HCT116 (cell line): ENCODE measurements around the gene IRS1. TPM values are rescaled to one million over a fixed set of nuclear protein-coding genes. Genes with fewer than 3 reads are reported as not detected.

Experiments used
- ATAC-seq: fragments of 200-7000 bp; cut with Tn5 transposase; 2 replicates; pipeline ENCODE4 v1.9.1; 2020; ENCODE audit warnings: mild to moderate bottlenecking, moderate library complexity
- BruUV-seq: library from RNA; stranded (reverse); fragments of 400-500 nt; replicated peaks from 2 replicates; lab custom pipeline; 2021; lab: Mats Ljungman, UMichigan
- CTCF ChIA-PET: fragments of 300-600 bp; sonication (Branson Sonifier 250); formaldehyde crosslinking; loops from one replicate; lab custom pipeline; 2021; ENCODE audit warnings: antibody characterized with exemption; lab: Charles Lee
- POLR2A ChIA-PET: fragments of 300-600, 350-600 bp; sonication (Branson Sonifier 250); formaldehyde crosslinking; loops from one replicate; lab custom pipeline; 2021; ENCODE audit warnings: antibody characterized with exemption; lab: Charles Lee
- RAD21 ChIA-PET, 2 experiments: fragments of 300-600 bp; sonication (Branson Sonifier 250); formaldehyde crosslinking; loops; one replicate each; lab custom pipeline; 2023; ENCODE audit warnings: low total read pairs in 2 of 2; ENCODE audit not compliant: uncharacterized antibody in 2 of 2, unreplicated experiment in 2 of 2, low non-redundant PET in 1 of 2; lab: Charles Lee
- DNase-seq: peaks from one replicate; pipeline ENCODE4 v3.0.0-alpha.2; 2010; ENCODE audit warnings: low read depth, low spot score
- H2AFZ ChIP-seq: fragments of 200-600 bp; shearing (Covaris generic), sonication (generic); 2 replicates; pipeline ENCODE4 v1.6.1; 2017; ENCODE audit warnings: low read depth, mixed run types, mixed read lengths, antibody characterized with exemption, low read length; ENCODE audit not compliant: poor library complexity, severe bottlenecking
- H3K27ac ChIP-seq: 2 replicates; pipeline ENCODE4 v1.5.1; 2012; ENCODE audit warnings: low read depth, low read length
- H3K27me3 ChIP-seq: fragments of 200-600 bp; sonication (generic); 2 replicates; pipeline ENCODE4 v1.6.1; 2016; ENCODE audit warnings: mixed run types, low read length, mixed read lengths; ENCODE audit not compliant: insufficient read depth
- H3K36me3 ChIP-seq, 2 experiments: fragments of 200-500 bp in 1 of 2; fragments of 200-600 bp in 1 of 2; sonication (Bioruptor generic) in 1 of 2; sonication (generic) in 1 of 2; 2 replicates each; pipeline versions ENCODE4 v1.5.1 to v1.6.1; 2014 to 2016; ENCODE audit warnings: low read length in 2 of 2, inconsistent platforms in 1 of 2, mixed read lengths in 1 of 2, mixed run types in 1 of 2; ENCODE audit not compliant: insufficient read depth in 2 of 2, control insufficient read depth in 1 of 2
- H3K4me1 ChIP-seq, 2 experiments: fragments of 200-600 bp in 1 of 2; sonication (generic) in 1 of 2; 2 replicates each; pipeline versions ENCODE4 v1.5.1 to v1.6.1; 2012 to 2017; ENCODE audit warnings: low read length in 2 of 2, inconsistent platforms in 1 of 2, mild to moderate bottlenecking in 1 of 2, mixed read lengths in 1 of 2, mixed run types in 1 of 2, moderate library complexity in 1 of 2; ENCODE audit not compliant: insufficient read depth in 2 of 2, control insufficient read depth in 1 of 2
- H3K4me2 ChIP-seq: fragments of 200-600 bp; sonication (generic); 2 replicates; pipeline ENCODE4 v1.6.1; 2017; ENCODE audit warnings: mixed run types, low read length, mixed read lengths
- H3K4me3 ChIP-seq, 2 experiments: fragments of 200-600 bp in 1 of 2; sonication (generic) in 1 of 2; replicated peaks in 1 of 2; 2 replicates each; pipeline ENCODE4 v1.5.1; 2011 to 2016; ENCODE audit warnings: low read length in 2 of 2, control low read depth in 1 of 2, low read depth in 1 of 2, mild to moderate bottlenecking in 1 of 2, mixed read lengths in 1 of 2, mixed run types in 1 of 2
- H3K79me2 ChIP-seq: fragments of 200-600 bp; sonication (generic); 2 replicates; pipeline ENCODE4 v1.6.1; 2017; ENCODE audit warnings: mild to moderate bottlenecking, mixed run types, low read length, moderate library complexity, mixed read lengths; ENCODE audit not compliant: insufficient read depth
- H3K9ac ChIP-seq: fragments of 200-600 bp; sonication (generic); 2 replicates; pipeline ENCODE4 v1.6.1; 2016; ENCODE audit warnings: low read length, mixed read lengths
- H3K9me2 ChIP-seq: fragments of 200-600 bp; sonication (generic), shearing (Covaris generic); 2 replicates; pipeline ENCODE4 v1.6.1; 2017; ENCODE audit warnings: mixed run types, mild to moderate bottlenecking, moderate library complexity; ENCODE audit not compliant: insufficient read depth
- H3K9me3 ChIP-seq, 2 experiments: fragments of 200-500 bp in 1 of 2; fragments of 200-600 bp in 1 of 2; sonication (Bioruptor generic) in 1 of 2; sonication (generic) in 1 of 2; 2 replicates each; pipeline ENCODE4 v1.6.1; 2014 to 2017; ENCODE audit warnings: low read length in 2 of 2, mixed read lengths in 2 of 2, inconsistent platforms in 1 of 2, low read depth in 1 of 2, mild to moderate bottlenecking in 1 of 2, mixed run types in 1 of 2, moderate library complexity in 1 of 2; ENCODE audit not compliant: control insufficient read depth in 1 of 2, insufficient read depth in 1 of 2
- H4K20me1 ChIP-seq: fragments of 200-600 bp; sonication (generic), shearing (Covaris generic); 2 replicates; pipeline ENCODE4 v1.6.1; 2017; ENCODE audit warnings: mixed run types, mild to moderate bottlenecking, moderate library complexity; ENCODE audit not compliant: insufficient read depth
- ELF1 ChIP-seq: IDR thresholded peaks from 2 replicates; pipeline ENCODE4 v1.6.1; 2012; ENCODE audit warnings: low read depth, borderline replicate concordance
- EZH2 ChIP-seq: fragments of 200-600 bp; sonication (generic); IDR thresholded peaks from 2 replicates; pipeline ENCODE4 v1.6.1; 2017; ENCODE audit warnings: antibody characterized with exemption, mixed run types
- EZH2phosphoT487 ChIP-seq: fragments of 200-600 bp; IDR thresholded peaks from 2 replicates; pipeline ENCODE4 v1.6.1; 2018; ENCODE audit warnings: antibody characterized with exemption, borderline replicate concordance
- POLR2A ChIP-seq: IDR thresholded peaks from 2 replicates; pipeline ENCODE4 v1.7.0; 2011; ENCODE audit warnings: borderline replicate concordance; ENCODE audit not compliant: insufficient read depth, insufficient read length; ENCODE audit errors: extremely low read depth
- SIN3A ChIP-seq: IDR thresholded peaks from 2 replicates; pipeline ENCODE4 v1.6.1; 2012; ENCODE audit warnings: low read depth
- SP1 ChIP-seq: IDR thresholded peaks from 2 replicates; pipeline ENCODE4 v1.6.1; 2012; ENCODE audit warnings: low read depth
- SRF ChIP-seq: IDR thresholded peaks from 2 replicates; pipeline ENCODE4 v1.6.1; 2012; ENCODE audit warnings: low read depth
- ZFX ChIP-seq: fragments of 450-650 bp; IDR thresholded peaks from 2 replicates; pipeline ENCODE4 v1.6.1; 2017
- intact Hi-C: fragments of 100-400 bp; cut with micrococcal nuclease; formaldehyde crosslinking; loops from 2 replicates; pipeline ENCODE4 v1.10.0; 2022
- total RNA-seq: library from RNA; stranded (reverse); gene quantifications from one replicate; pipeline ENCODE4 v1.2.1, GENCODE V29; 2021; ENCODE audit not compliant: unreplicated experiment
- TF ChIP-seq, protein P1 (sequence below), 3 experiments: fragments of 200-600 bp in 1 of 3; sonication (generic) in 1 of 3; IDR thresholded peaks in 2 of 3; conservative IDR thresholded peaks in 1 of 3; 2 replicates each; pipeline ENCODE4 v1.5.1; 2012 to 2017; ENCODE audit warnings: low read depth in 2 of 3, low read length in 2 of 3, antibody characterized with exemption in 1 of 3, borderline replicate concordance in 1 of 3, control low read depth in 1 of 3, mild to moderate bottlenecking in 1 of 3, mixed read lengths in 1 of 3, mixed run types in 1 of 3, moderate library complexity in 1 of 3; ENCODE audit not compliant: insufficient read depth in 1 of 3

Gene IRS1
- total RNA-seq, 1 experiment from 2014 or later: 88.8 TPM

- H3K9ac ChIP-seq: no peak overlapping the region
- H3K79me2 ChIP-seq: peaks cover 61% of the 10 kb centered on the region
- H3K27me3 ChIP-seq: no peaks in the 10 kb centered on the region
- ChIA-PET RAD21 (no interaction called here), POLR2A (no interaction called here)
- no peak overlapping the region for H3K4me2 ChIP-seq
- DNase-seq (no peak), ATAC-seq (no peak)
- intact Hi-C loops: no loop called here
- H3K36me3 ChIP-seq: no peaks in the 10 kb centered on the region
- H4K20me1 ChIP-seq: no peaks in the 10 kb centered on the region
- no peak overlapping the region for H2AFZ ChIP-seq
- BruUV-seq: no TSS peak
- no peak for TF ChIP-seq ZFX
- TF ChIP-seq ELF1: no peak
- no peak for TF ChIP-seq SRF
- TF ChIP-seq, protein P1, sequence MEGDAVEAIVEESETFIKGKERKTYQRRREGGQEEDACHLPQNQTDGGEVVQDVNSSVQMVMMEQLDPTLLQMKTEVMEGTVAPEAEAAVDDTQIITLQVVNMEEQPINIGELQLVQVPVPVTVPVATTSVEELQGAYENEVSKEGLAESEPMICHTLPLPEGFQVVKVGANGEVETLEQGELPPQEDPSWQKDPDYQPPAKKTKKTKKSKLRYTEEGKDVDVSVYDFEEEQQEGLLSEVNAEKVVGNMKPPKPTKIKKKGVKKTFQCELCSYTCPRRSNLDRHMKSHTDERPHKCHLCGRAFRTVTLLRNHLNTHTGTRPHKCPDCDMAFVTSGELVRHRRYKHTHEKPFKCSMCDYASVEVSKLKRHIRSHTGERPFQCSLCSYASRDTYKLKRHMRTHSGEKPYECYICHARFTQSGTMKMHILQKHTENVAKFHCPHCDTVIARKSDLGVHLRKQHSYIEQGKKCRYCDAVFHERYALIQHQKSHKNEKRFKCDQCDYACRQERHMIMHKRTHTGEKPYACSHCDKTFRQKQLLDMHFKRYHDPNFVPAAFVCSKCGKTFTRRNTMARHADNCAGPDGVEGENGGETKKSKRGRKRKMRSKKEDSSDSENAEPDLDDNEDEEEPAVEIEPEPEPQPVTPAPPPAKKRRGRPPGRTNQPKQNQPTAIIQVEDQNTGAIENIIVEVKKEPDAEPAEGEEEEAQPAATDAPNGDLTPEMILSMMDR (IDR thresholded peaks at IDR 0.05 in 2 of 3, conservative IDR thresholded peaks at IDR 0.05 in 1 of 3; ENCODE audit: borderline replicate concordance in 1 of 3, insufficient read depth in 1 of 3, low read depth in 2 of 3, low read length in 2 of 3): no peak
- TF ChIP-seq POLR2A: no peak
- no peak for TF ChIP-seq EZH2phosphoT487
- TF ChIP-seq SIN3A: no peak
- TF ChIP-seq, all 23 proteins: peak for 0
- no peak overlapping the region for H3K27ac ChIP-seq
- H3K9me2 ChIP-seq: no peaks in the 10 kb centered on the region
- H3K4me3 ChIP-seq: no peak overlapping the region
- H3K4me1 ChIP-seq: no peaks in the 10 kb centered on the region
- H3K9me3 ChIP-seq: peaks cover 0 to under 1% of the 10 kb centered on the region in 2 experiments; a peak in 1 of 4 replicates
- CTCF ChIA-PET: no interaction called here
Observed at GRCh38 chr2:226847511-226847910, 47.9 kb upstream of the IRS1 start.

DNA sequence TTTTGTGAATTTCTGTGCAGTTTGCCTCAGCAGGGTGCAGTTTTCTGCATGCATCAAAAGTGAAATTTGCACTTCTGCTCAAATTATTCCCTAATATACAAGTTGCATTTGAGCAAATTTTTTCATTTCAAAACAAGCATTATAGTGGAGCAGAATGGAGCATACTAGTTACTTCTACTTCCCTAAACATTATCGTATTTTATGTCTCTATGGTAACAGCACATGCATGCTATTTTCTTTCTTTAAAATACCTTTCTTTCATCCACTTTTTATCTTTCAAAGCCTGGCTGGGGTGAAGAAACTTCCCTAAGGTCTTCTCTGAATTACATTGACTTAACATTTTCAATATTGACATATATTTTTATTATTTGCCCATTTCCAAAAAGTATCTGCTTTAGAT, 47.5 kb upstream of the IRS1 start:
- H3K27me3 ChIP-seq: no peaks in the 10 kb centered on the region
- H3K9me2 ChIP-seq: no peaks in the 10 kb centered on the region
- intact Hi-C loops: no loop called here
- peaks cover 61% of the 10 kb centered on the region for H3K79me2 ChIP-seq
- no peak overlapping the region for H3K4me2 ChIP-seq
- CTCF ChIA-PET: no interaction called here
- POLR2A ChIA-PET: no interaction called here
- H3K36me3 ChIP-seq: no peaks in the 10 kb centered on the region
- no peak overlapping the region for H3K4me3 ChIP-seq
- no peak overlapping the region for H3K9ac ChIP-seq
- no peak overlapping the region for H3K27ac ChIP-seq
- no peak overlapping the region for H2AFZ ChIP-seq
- TF ChIP-seq EZH2 (no peak), ELF1 (no peak), SP1 (no peak)
- no peaks in the 10 kb centered on the region for H4K20me1 ChIP-seq
- RAD21 ChIA-PET: no interaction called here
- BruUV-seq: no TSS peak
- peaks cover 0 to 3% of the 10 kb centered on the region in 2 experiments; a peak in 1 of 4 replicates for H3K9me3 ChIP-seq
- H3K4me1 ChIP-seq: no peaks in the 10 kb centered on the region
- ATAC-seq (no peak), DNase-seq (no peak)
